K562 (cell line): ENCODE measurements around the gene SV2C. TPM values are rescaled to one million over a fixed set of nuclear protein-coding genes. Genes with fewer than 3 reads are reported as not detected.

ENCODE experiments used
- BRD9 ChIP-seq: fragments of 450-650 bp; IDR thresholded peaks from 2 replicates; pipeline ENCODE4 v1.6.1; 2018; ENCODE audit warnings: low read depth; ENCODE audit not compliant: partially characterized antibody
- CTBP1 ChIP-seq: fragments of 450-650 bp; IDR thresholded peaks from 2 replicates; pipeline ENCODE4 v1.6.1; 2016; ENCODE audit warnings: borderline replicate concordance
- E2F8 ChIP-seq: fragments of 450-650 bp; IDR thresholded peaks from 2 replicates; pipeline ENCODE4 v1.7.1; 2018; ENCODE audit warnings: mild to moderate bottlenecking, low read depth; ENCODE audit not compliant: partially characterized antibody
- GABPB1 ChIP-seq: sonication (generic); formaldehyde crosslinking; IDR thresholded peaks from 2 replicates; pipeline ENCODE4 v1.8.0; 2022; ENCODE audit warnings: mild to moderate bottlenecking, missing genetic modification reagents
- GATAD2B ChIP-seq: fragments of 450-650 bp; IDR thresholded peaks from 2 replicates; pipeline ENCODE4 v1.6.1; 2017; ENCODE audit warnings: mild to moderate bottlenecking, borderline replicate concordance
- NCOA1 ChIP-seq: fragments of 450-650 bp; IDR thresholded peaks from 2 replicates; pipeline ENCODE4 v1.6.1; 2016; ENCODE audit warnings: low read depth
- PYGO2 ChIP-seq: fragments of 450-650 bp; IDR thresholded peaks from 2 replicates; pipeline ENCODE4 v1.6.1; 2016; ENCODE audit warnings: mild to moderate bottlenecking, missing genetic modification characterization, moderate library complexity, missing compliant biosample characterization
- RBM34 ChIP-seq: fragments of 200-400 bp; formaldehyde crosslinking; IDR thresholded peaks from 2 replicates; pipeline ENCODE4 v1.6.1; 2018; ENCODE audit warnings: low read length, borderline replicate concordance; ENCODE audit not compliant: insufficient read depth
- SMARCA4 ChIP-seq: fragments of 450-650 bp; IDR thresholded peaks from 2 replicates; pipeline ENCODE4 v1.6.1; 2016
- SMARCB1 ChIP-seq: IDR thresholded peaks from 2 replicates; pipeline ENCODE4 v1.6.1; 2011; ENCODE audit warnings: improper control_type of control experiment, low read depth; ENCODE audit not compliant: insufficient read length
- TCFL5 ChIP-seq: fragments of 250-450 bp; sonication (Bioruptor Pico); conservative IDR thresholded peaks from 2 replicates; pipeline ENCODE4 v1.6.1; 2021; ENCODE audit warnings: mild to moderate bottlenecking, moderate library complexity, matching md5 sums
- THRB ChIP-seq: fragments of 450-650 bp; formaldehyde crosslinking; conservative IDR thresholded peaks from 2 replicates; pipeline ENCODE4 v1.4.0; 2022; ENCODE audit warnings: mild to moderate bottlenecking, missing genetic modification characterization
- TRIM24 ChIP-seq, 2 experiments: fragments of 450-650 bp; IDR thresholded peaks; 2 replicates each; pipeline ENCODE4 v1.6.1; 2016
- ZNF165 ChIP-seq: fragments of 250-450 bp; sonication (Bioruptor Pico); IDR thresholded peaks from 2 replicates; pipeline ENCODE4 v1.4.0; 2020; ENCODE audit warnings: borderline replicate concordance
- ZNF668 ChIP-seq: fragments of 250-450 bp; sonication (Bioruptor Pico); IDR thresholded peaks from 2 replicates; pipeline ENCODE4 v1.8.0; 2022; ENCODE audit warnings: mild to moderate bottlenecking, inconsistent platforms
- polyA plus RNA-seq, 8 experiments: library from polyadenylated mRNA; depleted of rRNA in 4 of 8; stranded (reverse) in 5 of 8; unstranded in 3 of 8; fragments of >200 nt; fragmentation: Nextera tagmentation in 2 of 8; fragmentation: Illumina TruSeq in 1 of 8; extraction: Ambion mirVana in 2 of 8; extraction: Trizol in 1 of 8; gene quantifications; 2 replicates each; pipeline versions ENCODE4 v1.2.1 to v1.2.3, GENCODE V29; 2011 to 2014; ENCODE audit warnings: inconsistent platforms in 1 of 8, missing spikeins in 1 of 8
- total RNA-seq, 7 experiments: library from RNA; depleted of rRNA in 6 of 7; stranded (reverse); fragments of >200 nt in 6 of 7; fragmentation: Illumina TruSeq in 2 of 7; extraction: Trizol in 2 of 7; gene quantifications; 2 replicates each; pipeline versions ENCODE4 v1.2.1 to v1.2.3, GENCODE V29; 2011 to 2021; ENCODE audit warnings: low replicate concordance in 1 of 7
- TF ChIP-seq, protein P1 (sequence below), 2 experiments: fragments of 150-350 bp in 1 of 2; IDR thresholded peaks; 2 replicates each; pipeline ENCODE4 v1.6.1; 2012 to 2016; ENCODE audit warnings: low read depth in 2 of 2, low read length in 2 of 2, mild to moderate bottlenecking in 1 of 2, moderate library complexity in 1 of 2
- TF ChIP-seq, protein P2 (sequence below): fragments of 200-800 bp; sonication (Bioruptor generic); IDR thresholded peaks from 2 replicates; pipeline ENCODE4 v1.6.1; 2017; ENCODE audit warnings: missing genetic modification characterization, missing compliant biosample characterization
- TF ChIP-seq, protein P3 (sequence below): IDR thresholded peaks from 2 replicates; pipeline ENCODE4 v1.6.1; 2011; ENCODE audit warnings: borderline replicate concordance, low read depth, mild to moderate bottlenecking, moderate library complexity, low read length; ENCODE audit not compliant: insufficient read depth, poor library complexity, severe bottlenecking

SV2C gene
- total and polyA plus RNA-seq, 9 of the 15 experiments (the other 6 are each of a cell fraction or from before 2014, with no cell fraction given) = 0.05 TPM; not detected in 8

DNA sequence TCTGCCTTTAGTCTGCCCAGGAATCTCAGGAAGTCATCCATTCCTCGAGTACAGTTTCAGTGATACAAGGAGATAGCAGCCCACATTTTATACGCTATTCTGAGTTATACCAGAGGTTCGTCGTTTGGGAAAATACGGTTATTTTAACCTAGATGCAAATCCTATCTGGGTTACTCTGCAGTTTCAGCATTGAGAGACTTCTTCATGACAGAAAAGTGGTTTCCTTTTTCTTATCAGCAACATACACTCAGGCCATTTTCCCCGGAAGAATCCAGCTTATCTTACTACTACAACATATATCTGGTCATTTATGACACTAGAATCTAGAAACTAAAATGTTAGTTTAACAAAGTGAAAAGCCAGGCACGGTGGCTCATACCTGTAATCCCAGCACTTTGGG, 236.5 kb downstream of the SV2C start (continued):
- TF ChIP-seq E2F8 (no peak), NCOA1 (no peak), TRIM24 (IDR thresholded peaks at IDR 0.05) (peak; percentile 83), TCFL5 (no peak), GABPB1 (no peak), GATAD2B (peak; percentile 88), BRD9 (peak; percentile 46), ZNF165 (CRISPR knock-in tag) (no peak), RBM34 (no peak), CTBP1 (peak; percentile 57; the same call in 1 of the 2 replicates), ZNF668 (no peak), SMARCA4 (peak; percentile 98), PYGO2 (tag) (peak; percentile 50; the same call in 1 of the 2 replicates), THRB (CRISPR knock-in tag) (no peak), SMARCB1 (no peak)
- TF ChIP-seq, protein P1, sequence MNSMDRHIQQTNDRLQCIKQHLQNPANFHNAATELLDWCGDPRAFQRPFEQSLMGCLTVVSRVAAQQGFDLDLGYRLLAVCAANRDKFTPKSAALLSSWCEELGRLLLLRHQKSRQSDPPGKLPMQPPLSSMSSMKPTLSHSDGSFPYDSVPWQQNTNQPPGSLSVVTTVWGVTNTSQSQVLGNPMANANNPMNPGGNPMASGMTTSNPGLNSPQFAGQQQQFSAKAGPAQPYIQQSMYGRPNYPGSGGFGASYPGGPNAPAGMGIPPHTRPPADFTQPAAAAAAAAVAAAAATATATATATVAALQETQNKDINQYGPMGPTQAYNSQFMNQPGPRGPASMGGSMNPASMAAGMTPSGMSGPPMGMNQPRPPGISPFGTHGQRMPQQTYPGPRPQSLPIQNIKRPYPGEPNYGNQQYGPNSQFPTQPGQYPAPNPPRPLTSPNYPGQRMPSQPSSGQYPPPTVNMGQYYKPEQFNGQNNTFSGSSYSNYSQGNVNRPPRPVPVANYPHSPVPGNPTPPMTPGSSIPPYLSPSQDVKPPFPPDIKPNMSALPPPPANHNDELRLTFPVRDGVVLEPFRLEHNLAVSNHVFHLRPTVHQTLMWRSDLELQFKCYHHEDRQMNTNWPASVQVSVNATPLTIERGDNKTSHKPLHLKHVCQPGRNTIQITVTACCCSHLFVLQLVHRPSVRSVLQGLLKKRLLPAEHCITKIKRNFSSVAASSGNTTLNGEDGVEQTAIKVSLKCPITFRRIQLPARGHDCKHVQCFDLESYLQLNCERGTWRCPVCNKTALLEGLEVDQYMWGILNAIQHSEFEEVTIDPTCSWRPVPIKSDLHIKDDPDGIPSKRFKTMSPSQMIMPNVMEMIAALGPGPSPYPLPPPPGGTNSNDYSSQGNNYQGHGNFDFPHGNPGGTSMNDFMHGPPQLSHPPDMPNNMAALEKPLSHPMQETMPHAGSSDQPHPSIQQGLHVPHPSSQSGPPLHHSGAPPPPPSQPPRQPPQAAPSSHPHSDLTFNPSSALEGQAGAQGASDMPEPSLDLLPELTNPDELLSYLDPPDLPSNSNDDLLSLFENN (IDR thresholded peaks at IDR 0.05; ENCODE audit: low read depth in 2 of 2, low read length in 2 of 2) = peak in 1 of 2 experiments; percentile 81; a peak in 2 of 4 replicates
- TF ChIP-seq, protein P2, sequence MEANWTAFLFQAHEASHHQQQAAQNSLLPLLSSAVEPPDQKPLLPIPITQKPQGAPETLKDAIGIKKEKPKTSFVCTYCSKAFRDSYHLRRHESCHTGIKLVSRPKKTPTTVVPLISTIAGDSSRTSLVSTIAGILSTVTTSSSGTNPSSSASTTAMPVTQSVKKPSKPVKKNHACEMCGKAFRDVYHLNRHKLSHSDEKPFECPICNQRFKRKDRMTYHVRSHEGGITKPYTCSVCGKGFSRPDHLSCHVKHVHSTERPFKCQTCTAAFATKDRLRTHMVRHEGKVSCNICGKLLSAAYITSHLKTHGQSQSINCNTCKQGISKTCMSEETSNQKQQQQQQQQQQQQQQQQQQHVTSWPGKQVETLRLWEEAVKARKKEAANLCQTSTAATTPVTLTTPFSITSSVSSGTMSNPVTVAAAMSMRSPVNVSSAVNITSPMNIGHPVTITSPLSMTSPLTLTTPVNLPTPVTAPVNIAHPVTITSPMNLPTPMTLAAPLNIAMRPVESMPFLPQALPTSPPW (CRISPR knock-in tag) = peak; percentile 32; the same call in 1 of the 2 replicates
- TF ChIP-seq, protein P3, sequence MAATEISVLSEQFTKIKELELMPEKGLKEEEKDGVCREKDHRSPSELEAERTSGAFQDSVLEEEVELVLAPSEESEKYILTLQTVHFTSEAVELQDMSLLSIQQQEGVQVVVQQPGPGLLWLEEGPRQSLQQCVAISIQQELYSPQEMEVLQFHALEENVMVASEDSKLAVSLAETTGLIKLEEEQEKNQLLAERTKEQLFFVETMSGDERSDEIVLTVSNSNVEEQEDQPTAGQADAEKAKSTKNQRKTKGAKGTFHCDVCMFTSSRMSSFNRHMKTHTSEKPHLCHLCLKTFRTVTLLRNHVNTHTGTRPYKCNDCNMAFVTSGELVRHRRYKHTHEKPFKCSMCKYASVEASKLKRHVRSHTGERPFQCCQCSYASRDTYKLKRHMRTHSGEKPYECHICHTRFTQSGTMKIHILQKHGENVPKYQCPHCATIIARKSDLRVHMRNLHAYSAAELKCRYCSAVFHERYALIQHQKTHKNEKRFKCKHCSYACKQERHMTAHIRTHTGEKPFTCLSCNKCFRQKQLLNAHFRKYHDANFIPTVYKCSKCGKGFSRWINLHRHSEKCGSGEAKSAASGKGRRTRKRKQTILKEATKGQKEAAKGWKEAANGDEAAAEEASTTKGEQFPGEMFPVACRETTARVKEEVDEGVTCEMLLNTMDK = no peak
